ENCODE results near the gene BST2. TPM values are rescaled to one million over a fixed set of nuclear protein-coding genes. Genes with fewer than 3 reads are reported as not detected.
"Not testable (repeated sequence)": the region's sequence is repeated elsewhere in the genome, so short reads cannot be mapped to it uniquely, and the experiment has no call there.

Gene BST2
- polyA plus RNA-seq, 3 donors: 225 to 284 (median 272) TPM

DNA sequence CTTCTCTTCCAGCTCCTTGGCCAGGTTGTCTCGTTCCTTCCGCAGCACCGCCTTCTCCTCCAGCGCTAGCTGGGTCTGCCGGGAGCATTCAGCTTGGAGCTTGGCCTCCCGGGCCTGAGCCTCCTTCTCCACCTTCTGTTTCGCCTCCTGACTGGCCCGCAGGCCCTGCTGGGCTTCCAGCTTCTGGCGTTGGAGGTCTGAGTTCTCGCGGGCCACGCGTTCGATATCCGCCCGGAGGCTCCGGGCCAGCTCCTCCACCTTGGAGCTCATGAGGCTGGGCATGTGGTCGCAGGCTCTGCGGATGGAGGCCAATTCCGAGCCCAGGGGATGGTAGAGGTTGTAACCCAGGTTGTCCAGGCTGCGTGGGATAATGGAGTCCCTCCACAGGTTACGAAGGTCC, 40.1 kb downstream of the BST2 start:
- H3K27me3 Mint-ChIP-seq (ENCODE audit: low read depth in 3 of 3): peaks cover 0 to 12% (median 6%) of the 10 kb centered on the region in 3 donors
- intact Hi-C loops (cut with micrococcal nuclease): no loop called here
- TF ChIP-seq, protein P1, sequence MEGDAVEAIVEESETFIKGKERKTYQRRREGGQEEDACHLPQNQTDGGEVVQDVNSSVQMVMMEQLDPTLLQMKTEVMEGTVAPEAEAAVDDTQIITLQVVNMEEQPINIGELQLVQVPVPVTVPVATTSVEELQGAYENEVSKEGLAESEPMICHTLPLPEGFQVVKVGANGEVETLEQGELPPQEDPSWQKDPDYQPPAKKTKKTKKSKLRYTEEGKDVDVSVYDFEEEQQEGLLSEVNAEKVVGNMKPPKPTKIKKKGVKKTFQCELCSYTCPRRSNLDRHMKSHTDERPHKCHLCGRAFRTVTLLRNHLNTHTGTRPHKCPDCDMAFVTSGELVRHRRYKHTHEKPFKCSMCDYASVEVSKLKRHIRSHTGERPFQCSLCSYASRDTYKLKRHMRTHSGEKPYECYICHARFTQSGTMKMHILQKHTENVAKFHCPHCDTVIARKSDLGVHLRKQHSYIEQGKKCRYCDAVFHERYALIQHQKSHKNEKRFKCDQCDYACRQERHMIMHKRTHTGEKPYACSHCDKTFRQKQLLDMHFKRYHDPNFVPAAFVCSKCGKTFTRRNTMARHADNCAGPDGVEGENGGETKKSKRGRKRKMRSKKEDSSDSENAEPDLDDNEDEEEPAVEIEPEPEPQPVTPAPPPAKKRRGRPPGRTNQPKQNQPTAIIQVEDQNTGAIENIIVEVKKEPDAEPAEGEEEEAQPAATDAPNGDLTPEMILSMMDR (IDR thresholded peaks at IDR 0.05): no peak
- no peak overlapping the region for H3K9ac ChIP-seq (ENCODE audit: insufficient read depth, low read length, poor library complexity, severe bottlenecking)
- H3K36me3 Mint-ChIP-seq: no peaks in the 10 kb centered on the region
- H3K9me3 Mint-ChIP-seq: no peaks in the 10 kb centered on the region
- no peak overlapping the region for H3K4me2 ChIP-seq (replicated peaks; ENCODE audit: extremely low read depth, low read length, poor library complexity, severe bottlenecking)
- H3K79me2 ChIP-seq (ENCODE audit: insufficient read depth, low read length): no peaks in the 10 kb centered on the region
- DNase-seq: no peak
- no peak overlapping the region for H3K27ac Mint-ChIP-seq
- WGBS (ENCODE audit: insufficient coverage): 98% methylated on average over 22 of the region's 22 CpGs
- H4K20me1 ChIP-seq (ENCODE audit: insufficient read depth, low read length): no peaks in the 10 kb centered on the region
- H3K27me3 ChIP-seq (ENCODE audit: control insufficient read depth in 2 of 2, insufficient read depth in 2 of 2, low read length in 2 of 2): no peaks in the 10 kb centered on the region
- H2AFZ ChIP-seq (ENCODE audit: insufficient read depth, low read depth, low read length, poor library complexity, severe bottlenecking): no peak overlapping the region
- no peaks in the 10 kb centered on the region for H3K9me3 ChIP-seq (replicated peaks in 1 of 2; ENCODE audit: control insufficient read depth in 1 of 2, insufficient read depth in 1 of 2, low read length in 2 of 2)
- H3K4me3 ChIP-seq (replicated peaks in 1 of 3; ENCODE audit: low read depth in 2 of 3, low read length in 3 of 3): no peak overlapping the region
- no peaks in the 10 kb centered on the region for H3K36me3 ChIP-seq (replicated peaks in 1 of 2; ENCODE audit: control insufficient read depth in 1 of 2, insufficient read depth in 2 of 2, low read length in 2 of 2)
- H3K4me1 ChIP-seq (ENCODE audit: control insufficient read depth in 1 of 2, insufficient read depth in 2 of 2, low read length in 2 of 2): peaks cover 9 to 11% of the 10 kb centered on the region in 2 donors
- H3K4me1 Mint-ChIP-seq: peaks cover 7% of the 10 kb centered on the region
- H3K4me3 Mint-ChIP-seq: no peak overlapping the region
- H3K27ac ChIP-seq (ENCODE audit: low read depth in 1 of 2, low read length in 2 of 2): no peak overlapping the region

DNA sequence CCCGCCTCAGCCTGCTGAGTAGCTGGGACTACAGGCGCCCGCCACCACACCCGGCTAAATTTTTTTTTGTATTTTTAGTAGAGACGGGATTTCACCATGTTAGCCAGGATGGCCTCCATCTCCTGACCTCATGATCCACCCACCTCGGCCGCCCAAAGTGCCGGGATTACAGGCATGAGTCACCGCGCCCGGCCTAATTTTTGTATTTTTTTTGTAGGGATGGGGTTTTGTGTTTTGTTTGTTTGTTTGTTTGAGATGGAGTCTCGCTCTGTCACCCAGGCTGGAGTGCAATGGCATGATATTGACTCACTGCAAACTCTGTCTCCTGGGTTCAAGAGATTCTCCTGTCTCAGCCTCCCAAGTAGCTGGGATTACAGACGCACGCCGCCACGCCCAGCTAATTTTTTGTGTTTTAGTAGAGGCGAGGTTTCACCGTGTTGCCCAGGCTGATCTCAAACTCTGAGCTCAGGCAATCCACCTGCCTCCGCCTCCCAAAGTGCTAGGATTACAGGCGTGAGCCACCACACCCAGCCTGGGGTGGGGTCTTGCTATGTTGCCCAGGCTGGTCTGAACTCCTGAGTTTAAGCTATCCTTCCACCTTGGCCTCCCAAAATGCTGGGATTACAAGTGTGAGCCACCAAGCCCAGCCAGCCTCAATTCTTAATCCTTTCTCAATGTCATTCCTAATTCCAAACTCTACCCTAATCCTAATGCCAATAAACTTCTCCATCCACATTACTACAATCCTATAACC, 41.4 kb downstream of the BST2 start:
- not testable (repeated sequence) for H3K9me3 ChIP-seq (replicated peaks in 1 of 2; ENCODE audit: control insufficient read depth in 1 of 2, insufficient read depth in 1 of 2, low read length in 2 of 2); H3K27me3 ChIP-seq (ENCODE audit: control insufficient read depth in 2 of 2, insufficient read depth in 2 of 2, low read length in 2 of 2); H3K4me1 Mint-ChIP-seq

More for the DNA sequence above, 41.4 kb downstream of the BST2 start:
- H3K27ac Mint-ChIP-seq: peak overlapping the region in 1 of 7 donors; percentile 15
- H3K4me3 Mint-ChIP-seq; H3K36me3 ChIP-seq (replicated peaks in 1 of 2; ENCODE audit: control insufficient read depth in 1 of 2, insufficient read depth in 2 of 2, low read length in 2 of 2); intact Hi-C loops (cut with micrococcal nuclease); H4K20me1 ChIP-seq (ENCODE audit: insufficient read depth, low read length); H3K9ac ChIP-seq (ENCODE audit: insufficient read depth, low read length, poor library complexity, severe bottlenecking); DNase-seq; H3K4me2 ChIP-seq (replicated peaks; ENCODE audit: extremely low read depth, low read length, poor library complexity, severe bottlenecking); H3K27ac ChIP-seq (ENCODE audit: low read depth in 1 of 2, low read length in 2 of 2); H3K4me3 ChIP-seq (replicated peaks in 1 of 3; ENCODE audit: low read depth in 2 of 3, low read length in 3 of 3); H3K36me3 Mint-ChIP-seq; H3K79me2 ChIP-seq (ENCODE audit: insufficient read depth, low read length); H3K9me3 Mint-ChIP-seq; H2AFZ ChIP-seq (ENCODE audit: insufficient read depth, low read depth, low read length, poor library complexity, severe bottlenecking); H3K4me1 ChIP-seq (ENCODE audit: control insufficient read depth in 1 of 2, insufficient read depth in 2 of 2, low read length in 2 of 2): not testable (repeated sequence)
- 100% methylated on average over 2 of the region's 20 CpGs for WGBS (ENCODE audit: insufficient coverage)
- H3K27me3 Mint-ChIP-seq (ENCODE audit: low read depth in 3 of 3): peaks cover 0 to 12% (median 6%) of the 10 kb centered on the region in 3 donors

Data from CD14-positive monocyte (primary cell).